ENCODE results near the gene CDH4.
"Not testable (repeated sequence)": the region's sequence is repeated elsewhere in the genome, so short reads cannot be mapped to it uniquely, and the experiment has no call there.

Gene CDH4

DNA sequence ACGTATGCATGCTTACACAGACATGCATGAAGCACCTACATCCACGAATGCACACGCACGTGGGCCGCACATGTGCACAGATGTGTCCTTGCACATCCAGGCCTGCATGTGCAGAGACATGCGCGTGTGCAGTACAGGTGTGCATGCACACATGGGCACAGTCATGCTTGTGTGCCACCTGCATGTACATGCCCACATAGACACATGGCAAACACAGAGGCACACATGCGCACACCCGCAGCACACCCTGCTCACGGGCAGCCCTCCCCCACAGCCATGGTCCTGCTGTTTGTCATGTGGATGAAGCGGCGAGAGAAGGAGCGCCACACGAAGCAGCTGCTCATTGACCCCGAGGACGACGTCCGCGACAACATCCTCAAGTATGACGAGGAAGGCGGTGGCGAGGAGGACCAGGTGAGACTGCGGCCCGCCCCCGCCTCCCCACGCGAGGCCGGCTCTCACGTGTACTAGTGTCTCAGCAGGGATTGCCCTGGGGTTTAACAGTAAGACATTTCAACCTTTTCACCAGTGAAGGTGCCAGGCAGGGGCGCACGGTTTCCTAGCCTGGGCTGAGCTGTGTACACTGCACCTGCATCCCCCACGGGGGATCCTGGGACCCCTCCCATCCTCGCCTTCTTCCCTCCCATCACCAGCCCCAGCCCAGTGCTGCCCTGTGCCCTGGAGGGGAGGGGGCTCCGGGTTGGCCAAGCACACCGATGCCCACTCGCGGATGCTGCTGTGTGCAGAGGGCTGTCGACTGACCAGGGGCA is 680.8 kb downstream of the CDH4 start:
- no peak for DNase-seq (ENCODE audit: low spot score)

- no peak for DNase-seq (ENCODE audit: low spot score)
Observed at GRCh38 chr20:61933481-61933950, 681.5 kb downstream of the CDH4 start.

DNA sequence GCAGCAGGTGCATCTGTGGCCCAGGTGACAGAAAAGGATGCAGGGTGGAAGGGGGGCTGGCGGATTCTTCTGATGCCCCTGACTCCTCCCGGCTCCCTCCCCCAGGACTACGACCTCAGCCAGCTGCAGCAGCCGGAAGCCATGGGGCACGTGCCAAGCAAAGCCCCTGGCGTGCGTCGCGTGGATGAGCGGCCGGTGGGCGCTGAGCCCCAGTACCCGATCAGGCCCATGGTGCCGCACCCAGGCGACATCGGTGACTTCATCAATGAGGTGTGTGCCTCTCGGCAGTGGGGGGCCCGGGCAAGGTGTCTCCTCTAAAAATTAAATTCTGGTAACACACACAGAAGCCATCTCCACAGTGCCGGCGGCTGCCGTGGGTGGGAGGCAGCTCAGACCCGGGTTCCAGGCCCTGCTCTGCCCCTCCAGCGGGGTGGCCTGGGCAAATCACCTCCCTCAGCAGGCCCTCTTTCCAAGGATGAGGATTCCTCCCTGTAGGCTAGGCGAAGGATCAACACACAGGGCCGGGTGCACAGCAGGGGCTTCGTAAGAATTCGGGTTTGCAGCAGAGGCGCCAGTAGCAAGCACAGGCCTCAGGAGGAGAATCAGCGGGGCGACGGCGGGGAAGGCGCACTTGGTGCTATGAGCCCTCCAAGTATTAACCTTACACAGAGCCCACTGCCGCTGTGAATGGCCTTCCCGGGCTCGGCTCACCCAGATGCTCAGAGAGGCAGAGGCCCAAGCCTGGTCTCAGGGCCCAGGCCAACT is 682.1 kb downstream of the CDH4 start:
- DNase-seq (ENCODE audit: low spot score), result no peak

- no peak for DNase-seq (ENCODE audit: low spot score)
Observed at GRCh38 chr20:61934716-61935530, 682.9 kb downstream of the CDH4 start.

GRCh38 chr20:61935926-61936700 is 684.1 kb downstream of the CDH4 start:
- no peak for DNase-seq (ENCODE audit: low spot score)

- DNase-seq (ENCODE audit: low spot score), result no peak
Observed at GRCh38 chr20:61936701-61937131, 684.7 kb downstream of the CDH4 start.

- DNase-seq (ENCODE audit: low spot score), result no peak
Observed at GRCh38 chr20:61937146-61937962, 685.3 kb downstream of the CDH4 start.

DNA sequence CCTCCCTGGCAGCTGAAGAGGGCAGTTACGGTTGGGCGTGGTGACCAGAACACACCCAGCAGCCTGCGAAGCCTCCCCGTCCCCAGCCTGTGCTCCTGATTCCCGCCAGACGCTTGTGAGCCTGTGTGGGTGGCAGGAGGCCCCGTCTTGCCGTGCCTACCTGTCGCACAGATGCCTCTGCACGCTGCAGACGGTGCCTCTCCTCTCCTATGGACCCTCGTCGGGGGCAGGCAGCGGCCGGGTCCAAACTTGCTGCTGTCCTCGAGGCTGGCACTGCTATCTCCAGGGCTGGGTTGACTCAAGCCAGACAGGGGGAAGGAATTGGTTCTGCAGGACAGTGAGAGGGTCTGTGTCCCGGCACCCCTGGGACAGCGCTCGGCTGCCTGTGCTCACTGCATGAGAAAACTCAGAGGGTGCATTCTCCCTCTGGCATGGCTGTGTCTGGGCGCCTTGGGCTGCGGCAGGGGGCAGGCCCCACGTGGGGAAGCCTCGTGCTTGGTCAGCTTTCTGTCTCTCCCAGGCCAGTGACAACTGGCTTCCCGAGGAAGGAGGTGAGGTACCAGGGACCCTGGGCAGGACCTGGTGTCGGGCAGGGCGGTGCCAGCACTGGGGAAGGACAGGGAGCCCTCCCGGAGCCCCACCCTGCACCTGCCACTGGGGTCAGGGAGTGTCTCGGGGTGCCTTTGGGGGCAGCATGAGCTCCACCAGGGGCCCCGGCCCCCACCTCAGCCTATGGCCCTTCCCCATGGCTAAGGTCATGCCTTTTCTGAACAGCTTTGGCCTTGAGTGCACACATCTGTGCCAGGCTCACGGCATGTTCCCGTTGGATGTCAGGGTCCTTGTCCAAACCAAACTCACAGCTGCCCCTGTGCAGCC is 686.1 kb downstream of the CDH4 start:
- no peak for DNase-seq (ENCODE audit: low spot score)

- DNase-seq (ENCODE audit: low spot score), result no peak
Observed at GRCh38 chr20:61938839-61939690, 687.0 kb downstream of the CDH4 start.

- no peak for DNase-seq (ENCODE audit: low spot score)
Observed at GRCh38 chr20:61939691-61940360, 687.8 kb downstream of the CDH4 start.

GRCh38 chr20:61940491-61940890 is 688.4 kb downstream of the CDH4 start:
- DNase-seq (ENCODE audit: low spot score), result no peak

GRCh38 chr20:61940976-61941720 is 689.1 kb downstream of the CDH4 start:
- DNase-seq (ENCODE audit: low spot score), result no peak

GRCh38 chr20:61941721-61942405 is 689.8 kb downstream of the CDH4 start:
- DNase-seq (ENCODE audit: low spot score), result no peak

DNA sequence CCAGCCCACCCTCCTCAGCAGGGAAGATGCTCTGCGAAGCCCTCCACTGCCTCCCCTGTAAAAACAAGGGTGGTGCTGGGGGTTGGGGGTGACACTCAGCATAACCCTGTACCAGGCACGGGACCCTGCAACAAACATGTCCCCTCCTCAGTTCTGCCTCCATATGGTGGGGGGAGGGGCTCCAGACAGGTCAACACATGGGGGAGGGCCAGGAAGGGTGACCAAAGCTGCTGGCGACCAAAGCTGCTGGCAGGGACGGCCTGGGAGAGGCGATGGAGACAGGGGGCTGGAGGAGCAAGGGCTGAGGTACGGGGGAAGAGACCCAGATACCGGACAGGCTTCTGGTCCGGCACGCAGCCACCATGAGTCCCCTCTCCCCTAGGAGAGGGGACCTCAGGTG is 690.5 kb downstream of the CDH4 start:
- DNase-seq (ENCODE audit: low spot score), result no peak

- not testable (repeated sequence) for DNase-seq (ENCODE audit: low spot score)
Observed at GRCh38 chr20:61944967-61945366, 692.9 kb downstream of the CDH4 start.

DNA sequence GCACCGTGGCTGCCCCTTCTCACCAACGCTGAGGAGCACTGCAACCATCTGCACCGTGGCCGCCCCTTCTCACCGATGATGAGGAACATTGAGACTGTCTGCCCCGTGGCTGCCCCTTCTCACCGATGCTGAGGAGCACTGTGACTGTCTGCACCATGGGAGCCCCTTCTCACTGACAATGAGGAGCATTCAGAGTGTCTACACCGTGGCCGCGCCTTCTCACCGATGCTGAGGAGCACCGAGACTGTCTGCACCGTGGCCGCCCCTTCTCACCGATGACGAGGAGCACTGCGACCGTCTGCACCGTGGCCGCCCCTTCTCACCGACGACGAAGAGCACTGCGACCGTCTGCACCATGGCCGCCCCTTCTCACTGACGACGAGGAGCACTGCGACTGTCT is 693.4 kb downstream of the CDH4 start:
- not testable (repeated sequence) for DNase-seq (ENCODE audit: low spot score)

GRCh38 chr20:61948056-61948455 is 696.0 kb downstream of the CDH4 start:
- not testable (repeated sequence) for DNase-seq (ENCODE audit: low spot score)
